ENCODE results near the gene PPFIA1.
"Not testable (repeated sequence)": the region's sequence is repeated elsewhere in the genome, so short reads cannot be mapped to it uniquely, and the experiment has no call there.

PPFIA1 gene

GRCh38 chr11:70402016-70402415 is 131.5 kb downstream of the PPFIA1 start:
- peaks cover 5% of the 10 kb centered on the region; the same call in 1 of the 2 replicates for H3K36me3 ChIP-seq (ENCODE audit: insufficient read depth, low read length)
- H3K9ac ChIP-seq (ENCODE audit: low read depth, low read length), result no peak overlapping the region

GRCh38 chr11:70402685-70403084 is 132.2 kb downstream of the PPFIA1 start:
- peaks cover 17% of the 10 kb centered on the region for H3K4me1 ChIP-seq (ENCODE audit: insufficient read depth, low read length)
- no peak overlapping the region for H3K9ac ChIP-seq (ENCODE audit: low read depth, low read length)
- no peaks in the 10 kb centered on the region for H3K9me3 ChIP-seq (ENCODE audit: control insufficient read depth, insufficient read depth, low read length)
- peaks cover 8% of the 10 kb centered on the region; the same call in 1 of the 2 replicates for H3K36me3 ChIP-seq (ENCODE audit: insufficient read depth, low read length)

More at GRCh38 chr11:70402016-70402415, 131.5 kb downstream of the PPFIA1 start:
- Histone ChIP-seq H3K9me3 (ENCODE audit: control insufficient read depth, insufficient read depth, low read length) (no peaks in the 10 kb centered on the region), H3K4me1 (ENCODE audit: insufficient read depth, low read length) (peaks cover 17% of the 10 kb centered on the region)

- peaks cover 15% of the 10 kb centered on the region for H3K36me3 ChIP-seq (ENCODE audit: insufficient read depth, low read length)
These were observed 133.8 kb downstream of the PPFIA1 start for GRCh38 chr11:70404244-70404643.

GRCh38 chr11:70405679-70406395 is 135.3 kb downstream of the PPFIA1 start:
- H3K9me3 ChIP-seq (ENCODE audit: control insufficient read depth, insufficient read depth, low read length), result no peaks in the 10 kb centered on the region
- H3K36me3 ChIP-seq (ENCODE audit: insufficient read depth, low read length), result peaks cover 30% of the 10 kb centered on the region
- peaks cover 7% of the 10 kb centered on the region for H3K4me1 ChIP-seq (ENCODE audit: insufficient read depth, low read length)
- H3K9ac ChIP-seq (ENCODE audit: low read depth, low read length), result no peak overlapping the region

More at GRCh38 chr11:70404244-70404643, 133.8 kb downstream of the PPFIA1 start:
- Histone ChIP-seq H3K9me3 (ENCODE audit: control insufficient read depth, insufficient read depth, low read length) (no peaks in the 10 kb centered on the region), H3K4me1 (ENCODE audit: insufficient read depth, low read length) (peaks cover 17% of the 10 kb centered on the region), H3K9ac (ENCODE audit: low read depth, low read length) (no peak overlapping the region)

GRCh38 chr11:70407121-70407520 is 136.6 kb downstream of the PPFIA1 start:
- Histone ChIP-seq H3K9ac (ENCODE audit: low read depth, low read length) (no peak overlapping the region), H3K36me3 (ENCODE audit: insufficient read depth, low read length) (peaks cover 37% of the 10 kb centered on the region), H3K9me3 (ENCODE audit: control insufficient read depth, insufficient read depth, low read length) (no peaks in the 10 kb centered on the region), H3K4me1 (ENCODE audit: insufficient read depth, low read length) (peaks cover 5% of the 10 kb centered on the region)

GRCh38 chr11:70407814-70408213 is 137.3 kb downstream of the PPFIA1 start:
- Histone ChIP-seq H3K9me3 (ENCODE audit: control insufficient read depth, insufficient read depth, low read length) (no peaks in the 10 kb centered on the region), H3K36me3 (ENCODE audit: insufficient read depth, low read length) (peaks cover 44% of the 10 kb centered on the region), H3K4me1 (ENCODE audit: insufficient read depth, low read length) (no peaks in the 10 kb centered on the region), H3K9ac (ENCODE audit: low read depth, low read length) (no peak overlapping the region)

GRCh38 chr11:70408326-70408725 is 137.8 kb downstream of the PPFIA1 start:
- H3K36me3 ChIP-seq (ENCODE audit: insufficient read depth, low read length), result peaks cover 49% of the 10 kb centered on the region

GRCh38 chr11:70409437-70409836 is 138.9 kb downstream of the PPFIA1 start:
- H3K36me3 ChIP-seq (ENCODE audit: insufficient read depth, low read length), result peaks cover 54% of the 10 kb centered on the region
- H3K4me1 ChIP-seq (ENCODE audit: insufficient read depth, low read length), result no peaks in the 10 kb centered on the region
- no peak overlapping the region for H3K9ac ChIP-seq (ENCODE audit: low read depth, low read length)
- H3K9me3 ChIP-seq (ENCODE audit: control insufficient read depth, insufficient read depth, low read length), result no peaks in the 10 kb centered on the region

More at GRCh38 chr11:70408326-70408725, 137.8 kb downstream of the PPFIA1 start:
- not testable (repeated sequence) for H3K9ac ChIP-seq (ENCODE audit: low read depth, low read length); H3K4me1 ChIP-seq (ENCODE audit: insufficient read depth, low read length); H3K9me3 ChIP-seq (ENCODE audit: control insufficient read depth, insufficient read depth, low read length)

GRCh38 chr11:70409871-70410270 is 139.4 kb downstream of the PPFIA1 start:
- H3K36me3 ChIP-seq (ENCODE audit: insufficient read depth, low read length), result peaks cover 57% of the 10 kb centered on the region
- H3K4me1 ChIP-seq (ENCODE audit: insufficient read depth, low read length), result no peaks in the 10 kb centered on the region
- H3K9ac ChIP-seq (ENCODE audit: low read depth, low read length), result no peak overlapping the region
- no peaks in the 10 kb centered on the region for H3K9me3 ChIP-seq (ENCODE audit: control insufficient read depth, insufficient read depth, low read length)

- H3K4me1 ChIP-seq (ENCODE audit: insufficient read depth, low read length), result no peaks in the 10 kb centered on the region
- H3K36me3 ChIP-seq (ENCODE audit: insufficient read depth, low read length), result peaks cover 64% of the 10 kb centered on the region
- H3K9me3 ChIP-seq (ENCODE audit: control insufficient read depth, insufficient read depth, low read length), result no peaks in the 10 kb centered on the region
- no peak overlapping the region for H3K9ac ChIP-seq (ENCODE audit: low read depth, low read length)
These were observed 140.1 kb downstream of the PPFIA1 start for GRCh38 chr11:70410276-70411205.

GRCh38 chr11:70411713-70412452 is 141.4 kb downstream of the PPFIA1 start:
- Histone ChIP-seq H3K36me3 (ENCODE audit: insufficient read depth, low read length) (peaks cover 71% of the 10 kb centered on the region), H3K4me1 (ENCODE audit: insufficient read depth, low read length) (no peaks in the 10 kb centered on the region), H3K9ac (ENCODE audit: low read depth, low read length) (no peak overlapping the region), H3K9me3 (ENCODE audit: control insufficient read depth, insufficient read depth, low read length) (no peaks in the 10 kb centered on the region)

GRCh38 chr11:70413151-70413550 is 142.7 kb downstream of the PPFIA1 start:
- H3K9me3 ChIP-seq (ENCODE audit: control insufficient read depth, insufficient read depth, low read length), result no peaks in the 10 kb centered on the region
- H3K4me1 ChIP-seq (ENCODE audit: insufficient read depth, low read length), result no peaks in the 10 kb centered on the region
- no peak overlapping the region for H3K9ac ChIP-seq (ENCODE audit: low read depth, low read length)
- peaks cover 76% of the 10 kb centered on the region for H3K36me3 ChIP-seq (ENCODE audit: insufficient read depth, low read length)

GRCh38 chr11:70414341-70415100 is 144.0 kb downstream of the PPFIA1 start:
- H3K9me3 ChIP-seq (ENCODE audit: control insufficient read depth, insufficient read depth, low read length), result no peaks in the 10 kb centered on the region
- H3K36me3 ChIP-seq (ENCODE audit: insufficient read depth, low read length), result peaks cover 74% of the 10 kb centered on the region
- H3K9ac ChIP-seq (ENCODE audit: low read depth, low read length), result no peak overlapping the region
- H3K4me1 ChIP-seq (ENCODE audit: insufficient read depth, low read length), result no peaks in the 10 kb centered on the region

Measured in ES-I3 (cell line).